HL-60 (cell line): Measurements from ENCODE around the gene TNPO3.

ENCODE experiments used
- GABPA ChIP-seq: IDR thresholded peaks from 2 replicates; pipeline ENCODE4 v1.6.1; 2012; ENCODE audit warnings: low read depth
- POLR2AphosphoS5 ChIP-seq: IDR thresholded peaks from 2 replicates; pipeline ENCODE4 v1.6.1; 2012; ENCODE audit warnings: low read depth
- SPI1 ChIP-seq: IDR thresholded peaks from 2 replicates; pipeline ENCODE4 v1.6.1; 2012; ENCODE audit warnings: low read depth, mild to moderate bottlenecking, borderline replicate concordance
- TF ChIP-seq, protein P1 (sequence below): IDR thresholded peaks from one replicate; pipeline ENCODE4 v1.5.1; 2011; ENCODE audit warnings: low read length, control low read depth, inconsistent platforms; ENCODE audit not compliant: insufficient read depth
- TF ChIP-seq, protein P2 (sequence below): IDR thresholded peaks from 2 replicates; pipeline ENCODE4 v1.6.1; 2012; ENCODE audit warnings: low read depth; ENCODE audit not compliant: insufficient replicate concordance

DNA sequence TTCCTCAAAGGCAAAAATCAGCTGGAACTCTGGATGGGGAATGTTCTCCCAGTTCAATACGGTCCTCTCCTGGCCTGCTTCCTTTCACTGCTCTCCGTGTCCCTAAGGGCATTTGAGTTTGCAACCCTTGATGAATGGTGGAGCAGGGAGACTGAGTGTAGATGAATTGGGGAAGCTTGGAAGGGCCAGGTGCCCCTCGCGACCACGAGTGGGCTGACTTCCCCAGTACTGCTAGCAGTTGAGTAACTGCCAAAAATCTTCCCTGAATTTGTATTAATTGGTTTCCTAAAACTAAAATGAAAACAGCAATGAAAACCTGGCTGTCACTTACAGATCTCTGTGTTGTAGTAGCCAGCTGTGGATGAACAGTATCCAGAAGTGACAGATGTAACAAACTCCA lies 103.6 kb downstream of the TNPO3 start:
- TF ChIP-seq, protein P1, sequence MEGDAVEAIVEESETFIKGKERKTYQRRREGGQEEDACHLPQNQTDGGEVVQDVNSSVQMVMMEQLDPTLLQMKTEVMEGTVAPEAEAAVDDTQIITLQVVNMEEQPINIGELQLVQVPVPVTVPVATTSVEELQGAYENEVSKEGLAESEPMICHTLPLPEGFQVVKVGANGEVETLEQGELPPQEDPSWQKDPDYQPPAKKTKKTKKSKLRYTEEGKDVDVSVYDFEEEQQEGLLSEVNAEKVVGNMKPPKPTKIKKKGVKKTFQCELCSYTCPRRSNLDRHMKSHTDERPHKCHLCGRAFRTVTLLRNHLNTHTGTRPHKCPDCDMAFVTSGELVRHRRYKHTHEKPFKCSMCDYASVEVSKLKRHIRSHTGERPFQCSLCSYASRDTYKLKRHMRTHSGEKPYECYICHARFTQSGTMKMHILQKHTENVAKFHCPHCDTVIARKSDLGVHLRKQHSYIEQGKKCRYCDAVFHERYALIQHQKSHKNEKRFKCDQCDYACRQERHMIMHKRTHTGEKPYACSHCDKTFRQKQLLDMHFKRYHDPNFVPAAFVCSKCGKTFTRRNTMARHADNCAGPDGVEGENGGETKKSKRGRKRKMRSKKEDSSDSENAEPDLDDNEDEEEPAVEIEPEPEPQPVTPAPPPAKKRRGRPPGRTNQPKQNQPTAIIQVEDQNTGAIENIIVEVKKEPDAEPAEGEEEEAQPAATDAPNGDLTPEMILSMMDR: no peak
- TF ChIP-seq POLR2AphosphoS5 (no peak), SPI1 (peak; percentile 3; the same call in 1 of the 2 replicates), GABPA (no peak)
- TF ChIP-seq, protein P2, sequence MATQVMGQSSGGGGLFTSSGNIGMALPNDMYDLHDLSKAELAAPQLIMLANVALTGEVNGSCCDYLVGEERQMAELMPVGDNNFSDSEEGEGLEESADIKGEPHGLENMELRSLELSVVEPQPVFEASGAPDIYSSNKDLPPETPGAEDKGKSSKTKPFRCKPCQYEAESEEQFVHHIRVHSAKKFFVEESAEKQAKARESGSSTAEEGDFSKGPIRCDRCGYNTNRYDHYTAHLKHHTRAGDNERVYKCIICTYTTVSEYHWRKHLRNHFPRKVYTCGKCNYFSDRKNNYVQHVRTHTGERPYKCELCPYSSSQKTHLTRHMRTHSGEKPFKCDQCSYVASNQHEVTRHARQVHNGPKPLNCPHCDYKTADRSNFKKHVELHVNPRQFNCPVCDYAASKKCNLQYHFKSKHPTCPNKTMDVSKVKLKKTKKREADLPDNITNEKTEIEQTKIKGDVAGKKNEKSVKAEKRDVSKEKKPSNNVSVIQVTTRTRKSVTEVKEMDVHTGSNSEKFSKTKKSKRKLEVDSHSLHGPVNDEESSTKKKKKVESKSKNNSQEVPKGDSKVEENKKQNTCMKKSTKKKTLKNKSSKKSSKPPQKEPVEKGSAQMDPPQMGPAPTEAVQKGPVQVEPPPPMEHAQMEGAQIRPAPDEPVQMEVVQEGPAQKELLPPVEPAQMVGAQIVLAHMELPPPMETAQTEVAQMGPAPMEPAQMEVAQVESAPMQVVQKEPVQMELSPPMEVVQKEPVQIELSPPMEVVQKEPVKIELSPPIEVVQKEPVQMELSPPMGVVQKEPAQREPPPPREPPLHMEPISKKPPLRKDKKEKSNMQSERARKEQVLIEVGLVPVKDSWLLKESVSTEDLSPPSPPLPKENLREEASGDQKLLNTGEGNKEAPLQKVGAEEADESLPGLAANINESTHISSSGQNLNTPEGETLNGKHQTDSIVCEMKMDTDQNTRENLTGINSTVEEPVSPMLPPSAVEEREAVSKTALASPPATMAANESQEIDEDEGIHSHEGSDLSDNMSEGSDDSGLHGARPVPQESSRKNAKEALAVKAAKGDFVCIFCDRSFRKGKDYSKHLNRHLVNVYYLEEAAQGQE: no peak
